ENCODE results near the gene LMBRD2.

Gene LMBRD2

GRCh38 chr5:36099748-36100147 lies 51.9 kb downstream of the LMBRD2 start:
- DNase-seq: no peak

GRCh38 chr5:36096486-36096885 lies 55.2 kb downstream of the LMBRD2 start:
- DNase-seq: no peak

- peak; percentile 50 to 59 for DNase-seq
These were observed 61.7 kb downstream of the LMBRD2 start for GRCh38 chr5:36089989-36090388.

- peak; percentile 27 to 28 for DNase-seq
These were observed 72.4 kb downstream of the LMBRD2 start for GRCh38 chr5:36079200-36079781.

GRCh38 chr5:36078430-36078829 lies 73.3 kb downstream of the LMBRD2 start:
- DNase-seq: no peak

- no peak for DNase-seq
These were observed 78.0 kb downstream of the LMBRD2 start for GRCh38 chr5:36073595-36074216.

GRCh38 chr5:36070687-36071571 lies 80.8 kb downstream of the LMBRD2 start:
- DNase-seq: no peak

GRCh38 chr5:36068751-36069281 lies 82.9 kb downstream of the LMBRD2 start:
- DNase-seq: no peak

- no peak for DNase-seq
These were observed 85.0 kb downstream of the LMBRD2 start, which contains the start of gene UGT3A2 for GRCh38 chr5:36066540-36067210. TSS of gene UGT3A2 (minus strand) at chr5:36066882. CDS start at chr5:36066789, 93 bp downstream.

GRCh38 chr5:36066001-36066539 lies 85.6 kb downstream of the LMBRD2 start:
- no peak for DNase-seq

GRCh38 chr5:36060420-36060887 lies 91.2 kb downstream of the LMBRD2 start:
- DNase-seq: no peak

GRCh38 chr5:36059571-36060419 lies 91.9 kb downstream of the LMBRD2 start:
- DNase-seq: no peak

- no peak for DNase-seq
These were observed 92.9 kb downstream of the LMBRD2 start for GRCh38 chr5:36058776-36059175.

- DNase-seq: no peak
These were observed 94.3 kb downstream of the LMBRD2 start for GRCh38 chr5:36057386-36057785.

GRCh38 chr5:36056422-36056821 lies 95.3 kb downstream of the LMBRD2 start:
- DNase-seq: no peak

GRCh38 chr5:36055984-36056383 lies 95.7 kb downstream of the LMBRD2 start:
- no peak for DNase-seq

GRCh38 chr5:36054647-36055046 lies 97.0 kb downstream of the LMBRD2 start:
- no peak for DNase-seq

- no peak for DNase-seq
These were observed 99.1 kb downstream of the LMBRD2 start for GRCh38 chr5:36052538-36052937.

GRCh38 chr5:36049949-36050348 lies 101.7 kb downstream of the LMBRD2 start:
- no peak for DNase-seq
